GM03348 (cell line): ENCODE results near the gene MYL5.
"Not testable (repeated sequence)": the region's sequence is repeated elsewhere in the genome, so short reads cannot be mapped to it uniquely, and the experiment has no call there.

Experiments used
- DNase-seq: peaks from one replicate; pipeline ENCODE4 v3.0.0; 2012; ENCODE audit warnings: low spot score

The MYL5 gene, protein sequence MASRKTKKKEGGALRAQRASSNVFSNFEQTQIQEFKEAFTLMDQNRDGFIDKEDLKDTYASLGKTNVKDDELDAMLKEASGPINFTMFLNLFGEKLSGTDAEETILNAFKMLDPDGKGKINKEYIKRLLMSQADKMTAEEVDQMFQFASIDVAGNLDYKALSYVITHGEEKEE

DNA sequence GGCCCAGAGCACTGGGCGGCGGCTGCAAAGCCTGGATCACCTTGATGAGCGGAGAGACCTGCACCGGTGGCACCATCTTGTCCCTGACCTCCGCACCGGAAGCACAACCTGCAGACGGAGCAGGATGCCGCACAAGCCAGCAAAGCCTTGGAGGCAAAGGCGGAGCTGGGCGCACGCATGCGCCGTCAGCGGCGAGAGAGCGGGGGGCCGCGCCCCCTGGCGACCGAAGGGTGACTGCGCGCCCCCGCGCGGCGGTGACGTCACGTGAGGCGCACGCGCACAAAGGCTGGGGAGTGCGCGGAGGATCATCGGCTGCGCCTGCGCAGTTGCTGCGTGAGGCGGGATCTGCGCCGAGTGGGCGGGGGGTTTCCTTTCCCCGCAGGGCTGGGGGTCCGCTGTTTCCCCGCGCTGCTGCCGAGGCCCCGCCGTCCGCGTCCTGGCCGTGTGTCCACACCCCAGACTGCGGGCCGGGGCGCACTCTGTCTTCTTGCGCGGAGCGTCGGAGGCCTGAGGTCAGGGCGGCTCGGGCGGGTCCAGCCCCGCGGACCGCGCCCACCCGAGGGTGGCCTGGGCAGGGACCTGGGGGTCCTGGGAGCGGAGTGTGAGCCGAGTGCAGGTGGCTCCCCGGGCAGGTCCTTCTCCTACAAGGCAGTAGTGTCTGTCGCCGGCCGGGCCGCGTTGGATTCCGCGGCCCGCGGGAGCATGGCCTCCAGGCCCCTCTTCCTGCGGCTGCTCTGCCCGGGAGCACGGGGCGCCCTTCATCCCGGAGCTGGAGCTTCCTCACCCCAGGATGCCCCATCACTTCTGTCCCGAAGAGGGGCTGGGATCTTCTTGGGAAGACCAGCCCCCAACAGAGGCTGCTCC is at the start of gene MYL5, which contains the start of gene ATP5ME:
Gene MYL5 (plus strand): TSS at position 371 of the 864 bp plus-strand sequence. CDS start 3,485 bp downstream, outside the sequence.
Gene ATP5ME (minus strand): TSS at position 105 of the 864 bp plus-strand sequence. CDS start 29 bp downstream, at position 76.
- DNase-seq = peak; percentile 100

DNA sequence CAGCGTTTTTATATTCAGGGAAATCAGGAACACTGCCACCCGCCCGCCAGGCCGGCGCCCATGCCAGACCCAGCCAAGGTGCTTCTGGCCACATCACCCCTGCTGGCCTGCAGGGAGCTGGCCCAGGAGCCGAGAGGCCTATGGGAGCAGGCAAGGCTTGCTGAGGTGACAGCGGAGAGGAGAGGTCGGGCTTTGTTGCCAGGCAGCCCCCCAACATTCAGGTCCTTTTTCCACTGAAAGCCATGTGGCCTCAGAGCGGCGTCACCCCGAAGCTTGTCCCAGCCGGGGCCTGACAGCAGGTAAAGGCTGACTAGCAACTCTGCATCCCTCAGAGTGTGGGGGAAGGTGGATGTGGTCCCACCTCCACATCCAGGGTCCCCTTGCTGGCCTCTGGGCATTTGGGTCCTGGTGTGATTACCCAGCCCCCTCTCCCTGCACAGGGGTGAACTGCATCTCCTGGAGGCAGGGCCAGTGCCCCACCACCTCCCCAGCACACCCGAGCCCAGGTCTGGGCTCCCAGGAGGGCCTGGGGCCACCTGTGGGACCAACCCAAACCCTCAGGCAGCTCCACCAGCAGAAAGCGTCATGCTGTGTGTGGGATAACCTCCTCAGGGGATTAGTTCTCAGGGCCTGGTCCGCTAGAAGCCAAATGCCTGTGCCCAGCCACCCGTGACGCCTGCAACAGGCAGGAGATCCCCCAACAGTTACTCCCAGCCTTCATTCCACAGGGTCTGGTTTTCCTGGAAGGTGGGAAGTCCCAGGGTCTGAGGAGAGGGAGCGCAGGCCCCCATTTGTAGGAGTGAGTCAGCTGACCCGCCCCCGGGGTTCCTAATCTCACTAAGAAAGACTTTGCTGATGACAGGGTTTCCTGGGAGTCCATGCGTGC is 49.4 kb upstream of the MYL5 start, which contains the start of gene PDE6B:
Gene PDE6B (plus strand): TSS at position 869 of the 886 bp plus-strand sequence. CDS start 54 bp downstream, outside the sequence.
- no peak for DNase-seq

DNA sequence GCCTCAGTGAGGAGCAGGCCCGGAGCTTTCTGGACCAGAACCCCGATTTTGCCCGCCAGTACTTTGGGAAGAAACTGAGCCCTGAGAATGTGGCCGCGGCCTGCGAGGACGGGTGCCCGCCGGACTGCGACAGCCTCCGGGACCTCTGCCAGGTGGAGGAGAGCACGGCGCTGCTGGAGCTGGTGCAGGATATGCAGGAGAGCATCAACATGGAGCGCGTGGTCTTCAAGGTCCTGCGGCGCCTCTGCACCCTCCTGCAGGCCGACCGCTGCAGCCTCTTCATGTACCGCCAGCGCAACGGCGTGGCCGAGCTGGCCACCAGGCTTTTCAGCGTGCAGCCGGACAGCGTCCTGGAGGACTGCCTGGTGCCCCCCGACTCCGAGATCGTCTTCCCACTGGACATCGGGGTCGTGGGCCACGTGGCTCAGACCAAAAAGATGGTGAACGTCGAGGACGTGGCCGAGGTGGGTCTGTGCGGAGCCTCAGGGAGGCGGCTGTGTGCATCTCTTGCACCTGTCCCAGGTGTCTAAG is 48.6 kb upstream of the MYL5 start:
- DNase-seq = no peak

DNA sequence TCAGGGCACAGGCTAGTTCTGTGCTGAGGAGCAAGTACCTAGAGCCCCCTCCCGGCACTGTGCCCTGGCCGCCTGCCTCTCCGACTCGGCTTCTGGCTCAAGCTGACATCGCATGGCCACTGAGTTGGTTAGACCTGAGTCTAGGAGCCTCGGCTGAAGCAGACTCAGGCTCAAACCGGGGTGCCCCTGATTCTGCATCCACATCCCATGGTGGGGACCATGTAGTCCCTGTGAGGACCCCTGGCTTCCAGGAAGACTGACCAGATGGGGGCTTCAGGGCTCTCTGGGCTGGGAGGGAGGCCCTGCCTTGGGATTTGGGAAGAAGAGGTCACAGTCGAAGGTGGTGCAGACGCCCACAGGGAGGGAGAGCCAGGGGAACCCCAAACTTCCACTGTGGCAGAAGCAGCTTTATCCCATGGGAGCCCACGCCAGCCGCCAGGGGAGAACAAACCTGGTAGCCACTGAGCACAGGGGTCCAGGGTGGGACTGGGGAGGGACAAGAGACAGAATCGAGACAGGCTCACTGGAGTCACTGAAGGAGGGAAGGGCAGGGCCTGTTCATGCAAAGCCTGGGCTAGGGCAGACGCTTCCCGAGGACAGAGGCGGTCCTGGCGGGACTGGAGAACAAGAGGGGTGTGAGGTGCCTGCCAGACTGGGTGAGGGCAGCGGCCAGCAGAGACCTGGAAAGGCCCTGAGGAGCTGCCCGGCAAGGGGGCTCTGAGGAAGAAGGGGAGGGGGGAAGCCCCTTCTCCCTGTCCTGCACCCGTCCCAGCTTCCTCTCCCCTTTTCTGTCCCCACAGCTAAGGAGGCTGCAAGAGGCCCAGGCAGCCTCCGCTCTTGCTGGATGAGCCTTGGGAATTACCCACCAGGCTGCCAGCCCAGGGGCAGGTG is 47.9 kb upstream of the MYL5 start:
- no peak for DNase-seq

DNA sequence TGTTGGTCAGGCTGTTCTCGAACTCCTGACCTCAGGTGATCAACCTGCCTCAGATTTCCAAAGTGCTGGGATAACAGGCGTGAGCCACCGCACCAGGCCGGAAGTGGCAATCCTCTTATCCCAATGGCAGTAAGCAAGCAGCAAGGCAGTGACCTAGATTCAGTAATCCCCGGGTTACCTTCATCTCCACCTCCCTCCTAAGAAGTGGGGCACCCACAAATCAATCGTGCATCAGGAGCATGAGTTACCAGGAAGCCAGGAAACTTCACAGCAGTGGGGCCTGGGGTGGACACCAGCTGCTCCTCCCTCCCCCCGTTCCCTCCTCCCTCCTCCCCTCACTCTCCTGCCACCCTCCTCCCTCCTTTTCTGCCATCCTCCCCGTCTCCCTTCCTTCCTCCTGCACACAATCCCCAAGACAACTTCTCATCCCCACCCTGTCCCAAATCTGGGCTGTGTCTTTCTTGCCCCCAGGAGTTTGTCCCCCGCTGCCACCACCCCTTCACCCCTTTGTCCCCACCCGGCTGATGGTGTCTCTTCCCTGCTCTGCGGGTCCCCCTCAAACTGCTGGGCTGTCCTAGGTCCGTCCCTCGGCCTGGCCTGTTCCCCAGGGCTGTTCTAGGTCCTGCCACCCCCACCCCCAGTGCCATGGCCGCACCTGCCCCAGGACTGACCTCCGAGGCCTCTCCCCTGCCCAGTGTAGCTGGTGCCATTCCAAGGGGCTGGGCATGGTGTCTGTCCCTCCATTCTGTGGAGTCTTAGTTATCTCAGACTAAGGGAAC is 46.8 kb upstream of the MYL5 start:
- DNase-seq = no peak

DNA sequence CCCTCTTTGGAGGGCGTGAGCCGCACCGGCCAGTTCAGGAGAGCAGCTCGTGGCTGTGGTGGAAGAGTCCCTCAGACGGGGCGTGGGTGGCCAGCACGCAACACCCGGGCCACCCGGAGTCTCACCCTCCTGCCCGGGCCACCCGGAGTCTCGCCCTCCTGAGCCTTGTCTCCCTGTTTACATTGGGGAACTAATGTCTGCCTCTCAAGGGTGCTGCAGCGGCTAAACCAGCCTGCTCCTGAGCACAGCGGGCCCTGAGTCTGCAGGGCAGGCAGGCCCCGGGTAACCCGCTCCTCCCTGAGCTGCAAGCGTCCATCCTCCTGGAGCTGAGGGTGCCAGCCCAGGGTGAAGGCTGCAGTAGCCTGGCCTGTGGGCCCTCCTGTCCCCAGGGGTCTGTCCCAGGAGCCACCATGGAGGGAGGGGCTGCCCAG is 46.0 kb upstream of the MYL5 start:
- no peak for DNase-seq

DNA sequence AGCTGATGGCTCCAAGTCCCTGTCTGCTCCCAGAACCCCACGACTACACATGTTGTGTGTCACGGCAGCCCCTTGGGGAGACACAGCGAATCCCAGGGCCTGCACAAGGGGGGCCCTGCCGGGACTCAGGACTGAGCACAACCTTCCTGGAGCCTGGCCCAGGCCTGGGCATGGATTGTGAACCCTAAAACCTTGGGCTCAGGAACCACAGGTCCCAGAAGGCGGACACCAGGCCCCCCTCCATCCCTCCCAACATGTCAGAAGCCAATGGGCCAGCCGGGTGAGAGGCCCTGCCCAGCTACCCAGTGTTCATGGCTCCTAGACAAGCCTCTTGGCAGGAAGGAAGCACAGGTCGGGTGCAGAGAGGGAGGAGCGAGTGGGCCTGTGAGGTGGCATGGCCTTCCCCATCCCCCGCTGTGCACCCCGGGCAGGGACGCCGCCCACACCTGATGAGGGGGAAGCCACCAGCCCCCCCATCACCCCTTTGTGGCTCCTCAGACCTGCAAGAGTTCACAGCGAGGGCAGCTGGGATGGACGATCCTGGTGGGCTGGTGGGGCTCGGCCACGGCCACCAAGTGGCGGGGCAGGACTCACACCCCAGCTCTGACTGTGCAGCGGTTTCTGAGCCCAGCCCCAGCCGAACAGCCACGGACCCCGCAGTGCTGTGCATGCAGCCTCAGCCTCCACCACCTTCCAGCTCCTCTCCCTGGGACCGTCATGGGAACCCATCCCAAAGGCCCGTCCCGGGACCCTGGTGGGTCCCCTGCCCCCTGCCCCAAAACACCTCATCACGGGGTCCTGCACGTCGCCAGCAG is 45.3 kb upstream of the MYL5 start:
- DNase-seq = no peak

DNA sequence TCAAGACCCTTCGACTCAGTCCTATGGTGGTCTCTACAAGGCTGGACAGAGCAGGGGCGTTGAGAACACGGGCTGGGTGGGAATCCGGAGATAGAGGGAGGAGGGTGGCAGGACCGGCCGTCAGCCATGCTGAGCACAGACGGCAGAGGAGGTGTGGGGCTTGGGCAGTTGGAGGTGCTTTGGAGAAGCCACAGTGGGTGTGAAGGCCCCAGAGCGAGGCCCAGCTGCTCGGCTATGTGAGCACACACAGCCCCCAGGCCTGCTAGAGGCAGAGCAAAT is 44.8 kb upstream of the MYL5 start:
- no peak for DNase-seq

DNA sequence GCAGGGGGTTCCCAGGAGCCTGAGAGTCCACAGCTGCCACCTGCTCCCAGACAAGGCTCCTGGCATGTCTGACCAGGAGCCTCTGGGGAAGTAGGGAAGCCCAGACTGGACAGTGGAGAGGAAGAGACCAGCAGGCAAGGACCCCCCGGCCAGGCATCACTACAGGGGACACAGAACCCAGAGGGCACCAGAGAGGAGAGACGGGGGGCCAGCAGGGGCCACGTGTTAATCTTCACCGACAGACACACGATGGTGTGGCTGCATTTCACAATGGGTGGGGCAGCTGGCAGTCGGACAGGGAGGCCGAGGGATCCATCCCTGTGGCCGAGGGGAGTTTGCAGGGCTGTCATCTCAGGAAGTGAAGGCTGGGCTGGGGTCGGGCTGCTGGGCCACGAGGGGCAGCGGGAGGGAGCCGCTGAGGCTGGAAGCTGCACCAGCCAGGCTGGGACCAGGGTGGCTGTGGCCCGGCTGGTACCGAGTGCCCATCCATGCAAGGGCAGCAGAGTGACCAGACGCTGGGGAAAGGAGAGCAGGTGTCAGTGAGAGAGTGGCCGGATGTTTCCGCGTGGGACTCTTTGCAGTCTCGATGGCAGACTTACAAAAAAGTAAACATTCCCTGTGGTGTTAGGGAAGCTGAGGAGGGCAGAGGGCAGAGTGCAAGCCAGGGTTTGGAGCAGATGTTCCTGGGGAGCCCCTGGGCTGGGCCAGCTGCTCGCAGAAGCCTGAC is 44.3 kb upstream of the MYL5 start:
- no peak for DNase-seq

DNA sequence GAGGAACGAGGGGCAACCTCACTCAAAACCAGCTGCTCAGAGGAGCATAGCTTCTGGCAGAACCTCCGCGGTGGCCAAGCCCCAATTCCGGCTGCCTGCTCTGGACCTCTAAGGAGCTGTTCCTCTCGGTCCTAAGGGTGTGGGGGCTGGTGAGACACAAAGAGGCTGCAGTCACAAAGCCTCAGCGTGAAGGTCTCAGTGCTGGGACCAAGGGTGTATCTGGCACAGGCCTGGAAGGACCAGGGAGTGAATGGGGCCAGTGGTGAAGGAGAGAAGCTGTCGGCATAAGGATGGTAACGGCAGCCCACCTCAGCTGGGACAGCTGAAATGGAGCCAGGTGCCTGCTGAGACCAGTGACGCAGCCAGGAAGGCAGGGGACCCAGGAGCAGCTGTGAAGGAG is 43.7 kb upstream of the MYL5 start:
- DNase-seq = no peak

DNA sequence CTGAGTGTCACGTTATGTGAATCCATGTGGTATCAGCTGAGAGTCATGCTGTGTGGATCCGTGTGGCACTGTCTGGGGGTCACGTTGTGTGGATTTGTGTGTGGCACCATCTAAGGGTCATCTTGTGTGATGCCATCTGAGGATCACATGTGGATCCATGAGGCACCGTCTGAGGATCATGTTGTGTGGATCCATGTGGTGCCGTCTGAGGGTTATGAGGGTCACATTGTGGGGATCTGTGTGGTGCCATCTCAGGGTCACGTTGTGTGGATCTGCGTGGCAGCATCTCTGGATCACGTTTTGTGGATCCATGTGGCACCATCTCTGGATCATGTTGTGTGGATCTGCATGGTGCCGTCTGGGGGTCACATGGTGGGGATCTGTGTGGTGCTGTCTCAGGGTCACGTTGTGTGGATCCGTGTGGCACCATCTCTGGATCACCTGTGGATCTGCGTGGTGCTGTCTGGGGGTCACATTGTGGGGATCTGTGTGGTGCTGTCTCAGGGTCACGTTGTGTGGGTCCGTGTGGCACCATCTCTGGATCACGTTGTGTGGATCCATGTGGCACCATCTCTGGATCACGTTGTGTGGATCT is 42.0 kb upstream of the MYL5 start:
- DNase-seq = no peak

DNA sequence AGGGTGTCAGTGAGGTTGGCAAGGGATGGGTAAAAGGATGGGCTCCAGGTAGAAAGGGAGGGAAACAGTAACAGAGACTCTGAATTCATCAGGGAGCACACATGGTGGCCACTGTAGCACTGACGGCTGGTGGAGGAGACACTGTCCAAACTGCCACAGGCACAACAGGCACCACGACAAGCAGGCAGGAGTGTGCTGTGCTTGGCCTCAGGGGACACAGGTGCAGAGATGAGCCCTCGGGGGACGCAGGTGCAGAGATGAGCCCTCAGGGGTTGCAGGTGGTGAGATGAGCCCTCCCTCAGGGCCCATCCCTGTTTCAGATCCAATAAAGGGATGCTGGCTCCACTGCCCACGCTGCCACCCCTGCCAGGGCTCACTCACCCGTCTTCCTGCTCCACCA is 41.4 kb upstream of the MYL5 start:
- no peak for DNase-seq

DNA sequence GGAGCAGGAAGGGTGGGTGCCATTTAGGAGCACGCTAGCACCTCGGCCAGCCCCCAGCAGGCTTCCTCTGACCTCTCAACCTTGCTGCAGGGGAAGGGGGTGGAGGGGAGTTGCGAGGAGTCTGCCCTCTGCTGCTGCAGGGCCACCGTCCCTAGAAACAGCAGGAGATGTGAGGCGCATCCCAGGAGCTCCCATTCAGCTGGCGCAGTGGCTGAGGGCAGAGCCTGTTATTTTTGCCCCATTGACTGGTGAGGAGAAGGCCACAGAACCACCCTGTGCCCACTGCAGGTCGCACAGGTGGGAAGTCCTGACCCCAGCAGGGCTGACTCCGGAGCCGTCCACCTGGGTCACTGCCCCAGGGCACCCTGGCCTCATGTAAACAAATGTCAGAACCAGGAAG is 40.9 kb upstream of the MYL5 start:
- no peak for DNase-seq

DNA sequence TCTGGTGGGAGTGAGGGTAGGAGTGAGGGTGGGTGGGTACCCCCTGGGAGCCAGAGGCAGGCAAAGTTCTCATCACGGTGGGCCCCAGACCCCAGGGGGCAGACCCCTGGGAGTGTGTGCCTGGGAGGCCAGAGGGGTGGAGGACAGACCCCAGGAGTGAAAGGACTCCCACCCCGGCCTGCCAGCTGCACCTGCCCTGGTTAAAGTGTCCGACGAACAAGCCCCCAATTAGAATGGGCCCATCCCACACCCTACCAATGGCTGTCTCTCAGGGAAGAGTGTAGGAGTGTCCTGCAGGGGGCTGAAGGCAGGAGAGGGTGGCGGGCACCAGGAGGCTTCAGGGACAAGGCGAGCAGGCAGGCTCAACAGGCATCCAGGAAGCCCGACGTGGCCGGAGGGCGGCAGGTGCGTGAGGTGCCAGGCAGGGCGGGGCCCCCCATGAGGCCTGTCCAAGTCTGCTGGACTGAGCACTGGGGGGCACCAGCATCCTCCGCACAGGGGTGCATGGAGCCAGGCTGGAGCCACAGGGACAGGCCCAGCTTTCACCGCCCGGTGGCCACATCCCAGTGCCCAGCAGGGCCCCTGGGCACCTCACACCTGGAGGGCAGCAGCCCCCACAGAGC is 40.3 kb upstream of the MYL5 start:
- no peak for DNase-seq

DNA sequence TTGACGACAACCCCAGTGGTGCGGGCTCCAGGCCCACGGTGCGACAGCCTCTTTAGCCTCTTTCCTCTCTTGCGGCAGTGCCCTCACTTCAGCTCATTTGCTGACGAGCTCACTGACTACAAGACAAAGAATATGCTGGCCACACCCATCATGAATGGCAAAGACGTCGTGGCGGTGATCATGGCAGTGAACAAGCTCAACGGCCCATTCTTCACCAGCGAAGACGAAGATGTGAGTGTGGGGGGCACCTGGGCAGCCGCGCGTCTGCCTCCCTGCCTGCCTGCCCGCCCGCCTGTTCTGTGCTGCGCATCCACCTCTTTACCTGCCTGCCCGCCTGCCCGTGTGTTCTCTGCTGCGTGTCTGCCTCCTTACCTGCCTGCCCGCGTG is 39.8 kb upstream of the MYL5 start:
- no peak for DNase-seq

DNA sequence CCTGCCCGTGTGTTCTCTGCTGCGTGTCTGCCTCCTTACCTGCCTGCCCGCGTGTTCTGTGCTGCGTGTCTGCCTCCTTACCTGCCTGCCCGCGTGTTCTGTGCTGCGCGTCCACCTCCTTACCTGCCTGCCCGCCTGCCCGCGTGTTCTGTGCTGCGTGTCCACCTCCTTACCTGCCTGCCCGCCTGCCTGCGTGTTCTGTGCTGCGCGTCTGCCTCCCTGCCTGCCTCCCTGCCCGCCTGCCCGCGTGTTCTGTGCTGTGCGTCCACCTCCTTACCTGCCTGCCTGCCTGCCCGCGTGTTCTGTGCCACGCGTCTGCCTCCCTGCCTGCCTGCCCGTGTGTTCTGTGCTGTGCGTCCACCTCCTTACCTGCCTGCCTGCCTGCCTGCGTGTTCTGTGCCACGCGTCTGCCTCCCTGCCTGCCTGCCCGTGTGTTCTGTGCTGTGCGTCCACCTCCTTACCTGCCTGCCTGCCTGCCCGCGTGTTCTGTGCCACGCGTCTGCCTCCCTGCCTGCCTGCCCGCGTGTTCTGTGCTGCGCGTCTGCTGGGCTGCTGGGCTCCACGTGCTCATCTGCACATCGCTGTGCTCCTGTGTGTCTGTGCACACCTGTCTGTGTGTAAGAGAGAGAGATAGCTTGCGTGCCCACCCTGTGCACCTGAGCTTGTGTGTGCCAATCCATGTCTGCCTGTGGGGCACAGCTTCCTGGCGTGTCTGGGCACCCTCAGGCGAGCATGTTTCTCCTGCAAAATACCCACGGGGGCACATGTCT is 39.1 kb upstream of the MYL5 start:
- DNase-seq = not testable (repeated sequence)
